Fibroblast of lung (primary cell): Measurements from ENCODE around the gene USP1. TPM values are rescaled to one million over a fixed set of nuclear protein-coding genes. Genes with fewer than 3 reads are reported as not detected.

Experiments
- DNase-seq, 2 donors: peaks; one replicate each; pipeline versions ENCODE4 v3.0.0 to v3.0.0-alpha.2; 2010; ENCODE audit warnings: low read depth in 2 of 2
- H2AFZ ChIP-seq: 2 replicates; pipeline ENCODE4 v1.5.1; 2012; ENCODE audit warnings: low read length, control low read depth, inconsistent platforms
- H3K27ac ChIP-seq: 2 replicates; pipeline ENCODE4 v1.5.1; 2011; ENCODE audit warnings: low read length, control low read depth; ENCODE audit not compliant: insufficient read depth
- H3K27me3 ChIP-seq: 2 replicates; pipeline ENCODE4 v1.5.1; 2011; ENCODE audit warnings: mild to moderate bottlenecking, low read length; ENCODE audit not compliant: control insufficient read depth, insufficient read depth
- H3K36me3 ChIP-seq: 2 replicates; pipeline ENCODE4 v1.5.1; 2011; ENCODE audit warnings: low read length; ENCODE audit not compliant: control insufficient read depth, insufficient read depth
- H3K4me1 ChIP-seq: 2 replicates; pipeline ENCODE4 v1.5.1; 2011; ENCODE audit warnings: low read length; ENCODE audit not compliant: control insufficient read depth, insufficient read depth; ENCODE audit errors: extremely low read depth
- H3K4me2 ChIP-seq: 2 replicates; pipeline ENCODE4 v1.5.1; 2011; ENCODE audit warnings: low read length, control low read depth; ENCODE audit not compliant: insufficient read depth; ENCODE audit errors: extremely low read depth
- H3K4me3 ChIP-seq, 4 experiments: fragments of 200-600 bp in 1 of 4; sonication (generic) in 1 of 4; replicated peaks in 1 of 4; 2 replicates each; pipeline ENCODE4 v1.5.1; 2011 to 2016; ENCODE audit warnings: low read length in 4 of 4, low read depth in 3 of 4, mild to moderate bottlenecking in 3 of 4, control low read depth in 2 of 4, inconsistent platforms in 1 of 4, mixed read lengths in 1 of 4; ENCODE audit not compliant: insufficient read depth in 1 of 4; ENCODE audit errors: control extremely low read depth in 1 of 4
- H3K79me2 ChIP-seq: 2 replicates; pipeline ENCODE4 v1.5.1; 2012; ENCODE audit warnings: mild to moderate bottlenecking, low read length, inconsistent platforms; ENCODE audit not compliant: control insufficient read depth, insufficient read depth
- H3K9ac ChIP-seq: 2 replicates; pipeline ENCODE4 v1.5.1; 2011; ENCODE audit warnings: mild to moderate bottlenecking, low read length, control low read depth; ENCODE audit not compliant: insufficient read depth
- H3K9me3 ChIP-seq: 2 replicates; pipeline ENCODE4 v1.5.1; 2012; ENCODE audit warnings: low read depth, low read length; ENCODE audit not compliant: control insufficient read depth, insufficient read depth
- H4K20me1 ChIP-seq: 2 replicates; pipeline ENCODE4 v1.5.1; 2011; ENCODE audit warnings: low read length; ENCODE audit not compliant: control insufficient read depth, insufficient read depth; ENCODE audit errors: extremely low read depth
- EZH2 ChIP-seq: IDR thresholded peaks from 2 replicates; pipeline ENCODE4 v1.5.1; 2012; ENCODE audit warnings: low read length, control low read depth, mild to moderate bottlenecking; ENCODE audit errors: missing control alignments
- polyA plus RNA-seq, 2 donors: library from polyadenylated mRNA; depleted of rRNA in 1 of 2; stranded (reverse) in 1 of 2; unstranded in 1 of 2; fragments of >200 nt; gene quantifications; 2 replicates each; pipeline ENCODE4 v1.2.1, GENCODE V29; 2011 to 2012; ENCODE audit warnings: missing spikeins in 1 of 2
- total RNA-seq: library from RNA; depleted of rRNA; stranded (reverse); fragments of >200 nt; gene quantifications from 2 replicates; pipeline ENCODE4 v1.2.1, GENCODE V29; 2014
- TF ChIP-seq, protein P1 (sequence below), 2 donors: IDR thresholded peaks in 1 of 2; conservative IDR thresholded peaks in 1 of 2; 1 replicate in 1 of 2; 2 replicates in 1 of 2; pipeline ENCODE4 v1.5.1; 2011 to 2012; ENCODE audit warnings: low read length in 2 of 2, control low read depth in 1 of 2, inconsistent platforms in 1 of 2, low read depth in 1 of 2, mild to moderate bottlenecking in 1 of 2

USP1 gene
- total and polyA plus RNA-seq, 2 donors (not counting 1 experiment from before 2014, with no cell fraction given) = 17.3 to 19.5 TPM

DNA sequence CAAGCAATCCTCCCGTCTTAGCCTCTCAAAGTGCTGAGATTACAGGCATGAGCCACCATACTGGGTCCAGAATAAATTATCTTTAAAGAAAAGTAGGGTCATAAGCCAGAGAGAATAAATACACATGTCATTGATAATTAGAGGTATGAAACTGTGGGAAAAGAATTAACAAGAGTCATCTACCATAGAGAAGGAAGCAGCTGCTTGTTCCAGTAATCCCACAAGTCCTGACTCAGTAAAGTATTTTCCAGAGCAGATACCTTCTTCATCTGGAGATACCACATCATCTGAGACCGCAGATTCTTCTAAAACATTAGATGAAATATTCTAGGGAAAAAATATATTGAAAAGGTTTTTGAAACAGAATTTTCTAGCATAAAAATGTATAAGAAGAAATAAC, 55.7 kb downstream of the USP1 start:
- H3K4me3 ChIP-seq = no peak overlapping the region
- peaks cover 9% of the 10 kb centered on the region for H3K36me3 ChIP-seq
- no peaks in the 10 kb centered on the region for H3K4me1 ChIP-seq
- H3K27me3 ChIP-seq = no peaks in the 10 kb centered on the region
- H3K9ac ChIP-seq = no peak overlapping the region
- no peak overlapping the region for H3K4me2 ChIP-seq
- H3K79me2 ChIP-seq = no peaks in the 10 kb centered on the region
- no peaks in the 10 kb centered on the region for H4K20me1 ChIP-seq
- DNase-seq = no peak
- H3K9me3 ChIP-seq = no peaks in the 10 kb centered on the region
- TF ChIP-seq, protein P1, sequence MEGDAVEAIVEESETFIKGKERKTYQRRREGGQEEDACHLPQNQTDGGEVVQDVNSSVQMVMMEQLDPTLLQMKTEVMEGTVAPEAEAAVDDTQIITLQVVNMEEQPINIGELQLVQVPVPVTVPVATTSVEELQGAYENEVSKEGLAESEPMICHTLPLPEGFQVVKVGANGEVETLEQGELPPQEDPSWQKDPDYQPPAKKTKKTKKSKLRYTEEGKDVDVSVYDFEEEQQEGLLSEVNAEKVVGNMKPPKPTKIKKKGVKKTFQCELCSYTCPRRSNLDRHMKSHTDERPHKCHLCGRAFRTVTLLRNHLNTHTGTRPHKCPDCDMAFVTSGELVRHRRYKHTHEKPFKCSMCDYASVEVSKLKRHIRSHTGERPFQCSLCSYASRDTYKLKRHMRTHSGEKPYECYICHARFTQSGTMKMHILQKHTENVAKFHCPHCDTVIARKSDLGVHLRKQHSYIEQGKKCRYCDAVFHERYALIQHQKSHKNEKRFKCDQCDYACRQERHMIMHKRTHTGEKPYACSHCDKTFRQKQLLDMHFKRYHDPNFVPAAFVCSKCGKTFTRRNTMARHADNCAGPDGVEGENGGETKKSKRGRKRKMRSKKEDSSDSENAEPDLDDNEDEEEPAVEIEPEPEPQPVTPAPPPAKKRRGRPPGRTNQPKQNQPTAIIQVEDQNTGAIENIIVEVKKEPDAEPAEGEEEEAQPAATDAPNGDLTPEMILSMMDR (conservative IDR thresholded peaks at IDR 0.05 in 1 of 2, IDR thresholded peaks at IDR 0.05 in 1 of 2; ENCODE audit: low read depth in 1 of 2, low read length in 2 of 2) = no peak
- TF ChIP-seq EZH2 = no peak
- H3K27ac ChIP-seq = no peak overlapping the region
- H2AFZ ChIP-seq = no peak overlapping the region

DNA sequence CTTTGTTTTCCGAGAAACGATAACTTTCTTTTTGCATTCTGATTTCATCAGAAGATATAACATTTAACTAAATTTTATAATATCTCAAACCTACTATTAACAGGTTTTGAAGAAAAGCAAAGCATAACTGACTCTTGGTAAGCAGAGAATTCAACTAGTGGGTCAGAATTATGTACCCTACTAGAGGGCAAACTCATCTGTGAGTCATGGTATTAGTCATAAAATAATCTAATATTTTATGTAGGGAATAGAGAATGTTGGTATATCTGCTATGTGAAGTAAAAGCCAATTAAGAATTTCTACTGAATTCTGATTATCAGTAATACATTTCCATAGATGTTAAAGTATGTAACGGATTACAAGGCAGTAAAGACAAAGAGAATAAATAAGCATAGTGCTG, 56.8 kb downstream of the USP1 start:
- Histone ChIP-seq H3K4me2 (no peak overlapping the region), H3K4me3 (no peak overlapping the region), H3K27me3 (no peaks in the 10 kb centered on the region), H3K9me3 (no peaks in the 10 kb centered on the region), H3K36me3 (peaks cover 4% of the 10 kb centered on the region), H2AFZ (no peak overlapping the region), H3K79me2 (no peaks in the 10 kb centered on the region), H4K20me1 (no peaks in the 10 kb centered on the region), H3K27ac (no peak overlapping the region), H3K9ac (no peak overlapping the region), H3K4me1 (no peaks in the 10 kb centered on the region)
- peak; percentile 11 to 44 for DNase-seq
- TF ChIP-seq, protein P1 (conservative IDR thresholded peaks at IDR 0.05 in 1 of 2, IDR thresholded peaks at IDR 0.05 in 1 of 2; ENCODE audit: low read depth in 1 of 2, low read length in 2 of 2) = no peak
- TF ChIP-seq EZH2 = no peak

DNA sequence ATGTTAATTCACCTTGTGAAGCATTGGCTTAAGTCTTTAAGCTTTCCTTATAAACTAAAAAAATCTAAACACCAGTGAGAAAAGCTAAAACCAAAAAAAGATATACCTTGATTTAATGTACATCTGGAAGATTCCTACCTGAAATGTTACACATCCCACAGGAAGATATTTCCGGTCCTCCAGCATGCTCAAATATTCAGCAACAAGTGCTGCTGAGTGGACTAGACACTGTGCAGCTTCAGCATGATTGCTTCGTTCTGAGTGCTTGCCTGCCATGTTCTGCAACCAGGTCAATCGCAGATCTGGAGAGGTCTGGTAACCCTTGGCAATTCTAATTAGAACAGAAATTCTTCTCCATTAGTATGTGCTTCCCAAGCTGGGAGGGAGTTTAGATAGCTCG, 57.3 kb downstream of the USP1 start:
- H3K36me3 ChIP-seq = peaks cover 4% of the 10 kb centered on the region
- H3K4me3 ChIP-seq = no peak overlapping the region
- H2AFZ ChIP-seq = no peak overlapping the region
- no peak overlapping the region for H3K9ac ChIP-seq
- no peaks in the 10 kb centered on the region for H4K20me1 ChIP-seq
- H3K9me3 ChIP-seq = no peaks in the 10 kb centered on the region
- H3K27me3 ChIP-seq = no peaks in the 10 kb centered on the region
- no peaks in the 10 kb centered on the region for H3K4me1 ChIP-seq
- H3K4me2 ChIP-seq = no peak overlapping the region
- H3K27ac ChIP-seq = no peak overlapping the region
- no peak for TF ChIP-seq EZH2
- TF ChIP-seq, protein P1 (conservative IDR thresholded peaks at IDR 0.05 in 1 of 2, IDR thresholded peaks at IDR 0.05 in 1 of 2; ENCODE audit: low read depth in 1 of 2, low read length in 2 of 2) = no peak
- no peak for DNase-seq
- H3K79me2 ChIP-seq = no peaks in the 10 kb centered on the region
